Measurements from ENCODE around the gene RFTN1. TPM values are rescaled to one million over a fixed set of nuclear protein-coding genes. Genes with fewer than 3 reads are reported as not detected.

Gene RFTN1
- total and polyA plus RNA-seq, 9 of the 15 experiments (the other 6 are each of a cell fraction or from before 2014, with no cell fraction given), result 0.08 to 0.51 (median 0.11) TPM; not detected in 6

- Histone ChIP-seq H4K20me1 (replicated peaks; ENCODE audit: control insufficient read depth, insufficient read depth, low read length) (no peaks in the 10 kb centered on the region), H3K9me1 (ENCODE audit: control insufficient read depth, insufficient read depth, low read length) (no peaks in the 10 kb centered on the region), H3K36me3 (ENCODE audit: control insufficient read depth, insufficient read depth, low read length) (no peaks in the 10 kb centered on the region), H3K9me3 (replicated peaks; ENCODE audit: control insufficient read depth, insufficient read depth, low read depth, low read length) (no peaks in the 10 kb centered on the region), H3K4me2 (ENCODE audit: insufficient read depth, low read length) (no peak overlapping the region), H3K27ac (ENCODE audit: extremely low read depth, low read depth, low read length) (no peak overlapping the region), H3K27me3 (ENCODE audit: control insufficient read depth in 2 of 2, insufficient read depth in 2 of 2, low read length in 2 of 2) (peaks cover 12 to 30% of the 10 kb centered on the region in 2 experiments), H3K9ac (ENCODE audit: insufficient read depth in 1 of 2, low read depth in 2 of 2, low read length in 2 of 2) (no peak overlapping the region), H3K4me1 (replicated peaks in 1 of 2; ENCODE audit: control insufficient read depth in 2 of 2, insufficient read depth in 2 of 2, low read length in 2 of 2) (no peaks in the 10 kb centered on the region), H3K4me3 (no peak overlapping the region), H2AFZ (ENCODE audit: low read depth, low read length) (no peak overlapping the region), H3K79me2 (ENCODE audit: control insufficient read depth, insufficient read depth, low read length) (no peaks in the 10 kb centered on the region)
- no peak for DNase-seq (ENCODE audit: extremely low read depth in 1 of 4, low spot score in 3 of 4)
- intact Hi-C loops (cut with micrococcal nuclease), result no loop called here
- no TSS peak for BruUV-seq (replicated peaks)
- ATAC-seq, result no peak
- ChIA-PET CTCF (ENCODE audit: low intra/inter-chr PET ratio) (no interaction called here), POLR2A (interaction anchor here (0.9 kb wide), 1 partner anchor 9 kb away, joined by 3 read pairs; no protein-coding TSS in a partner anchor)
- no peak for FAIRE-seq
- TF ChIP-seq STAG1 (CRISPR knock-in tag; IDR thresholded peaks at IDR 0.05; ENCODE audit: borderline replicate concordance) (no peak), GABPB1 (CRISPR knock-in tag; IDR thresholded peaks at IDR 0.05) (no peak), SPI1 (IDR thresholded peaks at IDR 0.05; ENCODE audit: borderline replicate concordance, low read depth, low read length) (peak; percentile 3; the same call in 1 of the 2 replicates)
- in situ Hi-C loops (cut with MboI), result no loop called here
Measured at GRCh38 chr3:16522834-16523233, 9.3 kb upstream of the RFTN1 start.

DNA sequence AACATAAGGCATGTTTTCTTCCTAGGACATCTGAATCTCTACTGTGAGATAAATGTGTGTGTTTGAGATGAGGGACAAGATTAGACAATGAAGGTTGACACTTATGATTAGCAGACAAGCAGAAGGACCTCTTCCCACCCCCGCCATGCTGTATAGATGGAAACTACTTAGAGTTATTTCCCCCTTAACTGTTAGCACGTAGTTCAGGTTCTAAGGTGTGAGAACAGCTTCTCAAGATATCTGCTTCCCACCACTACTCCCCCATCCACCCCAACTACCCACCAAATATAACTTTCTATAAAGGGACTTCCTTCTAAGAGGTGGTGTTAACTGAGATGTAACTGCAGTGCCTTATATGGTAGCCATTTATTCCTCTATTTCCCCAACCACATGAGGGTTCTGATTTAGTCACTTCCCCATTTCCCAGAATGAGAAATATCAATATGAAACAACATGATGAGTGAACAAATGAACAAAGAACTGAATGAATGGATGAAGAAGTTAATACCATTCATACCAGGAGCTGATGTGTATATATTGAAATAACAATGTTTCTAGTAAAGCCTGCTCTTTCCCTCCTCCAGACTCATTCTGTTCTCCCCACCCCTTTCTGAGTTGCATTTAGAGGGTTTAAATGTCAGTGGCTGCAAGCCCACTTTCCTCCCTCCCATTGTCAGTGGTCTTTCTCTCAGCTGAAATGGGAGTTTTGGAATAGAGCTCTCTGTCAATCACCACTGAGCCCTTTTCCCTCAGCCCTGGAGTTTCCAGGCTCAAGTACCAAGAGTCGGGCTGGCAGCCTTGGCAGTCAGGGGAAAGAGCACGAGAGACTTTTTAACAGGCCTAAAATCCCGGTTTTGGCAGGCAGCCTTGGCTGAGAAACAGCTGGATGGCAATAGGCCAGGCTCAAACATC, 7.7 kb upstream of the RFTN1 start:
- Histone ChIP-seq H3K27me3 (ENCODE audit: control insufficient read depth in 2 of 2, insufficient read depth in 2 of 2, low read length in 2 of 2) (peaks cover 10 to 34% of the 10 kb centered on the region in 2 experiments), H3K36me3 (ENCODE audit: control insufficient read depth, insufficient read depth, low read length) (no peaks in the 10 kb centered on the region), H3K4me2 (ENCODE audit: insufficient read depth, low read length) (no peak overlapping the region), H2AFZ (ENCODE audit: low read depth, low read length) (no peak overlapping the region), H3K9ac (ENCODE audit: insufficient read depth in 1 of 2, low read depth in 2 of 2, low read length in 2 of 2) (no peak overlapping the region), H3K79me2 (ENCODE audit: control insufficient read depth, insufficient read depth, low read length) (no peaks in the 10 kb centered on the region), H4K20me1 (replicated peaks; ENCODE audit: control insufficient read depth, insufficient read depth, low read length) (no peaks in the 10 kb centered on the region), H3K4me3 (no peak overlapping the region), H3K4me1 (replicated peaks in 1 of 2; ENCODE audit: control insufficient read depth in 2 of 2, insufficient read depth in 2 of 2, low read length in 2 of 2) (no peaks in the 10 kb centered on the region), H3K9me3 (replicated peaks; ENCODE audit: control insufficient read depth, insufficient read depth, low read depth, low read length) (no peaks in the 10 kb centered on the region), H3K27ac (ENCODE audit: extremely low read depth, low read depth, low read length) (no peak overlapping the region), H3K9me1 (ENCODE audit: control insufficient read depth, insufficient read depth, low read length) (no peaks in the 10 kb centered on the region)
- no TSS peak for BruUV-seq (replicated peaks)
- intact Hi-C loops (cut with micrococcal nuclease), result no loop called here
- DNase-seq (ENCODE audit: extremely low read depth in 1 of 4, low spot score in 3 of 4), result no peak
- ChIA-PET CTCF (ENCODE audit: low intra/inter-chr PET ratio) (no interaction called here), POLR2A (interaction anchor here (0.6 to 0.9 kb wide), 2 partner anchors 37 to 48 kb away, joined by 3 to 8 read pairs; no protein-coding TSS in a partner anchor)
- ATAC-seq, result no peak
- FAIRE-seq, result no peak
- 0% methylated on average over 5 of the region's 5 CpGs for WGBS (ENCODE audit: insufficient coverage, low coverage, missing lambda C conversion rate)
- in situ Hi-C loops (cut with MboI), result no loop called here
- TF ChIP-seq MAFG (tag; conservative IDR thresholded peaks at IDR 0.05), result no peak
- no peak for TF ChIP-seq MECOM (CRISPR knock-in tag; IDR thresholded peaks at IDR 0.05)
- TF ChIP-seq BCOR (IDR thresholded peaks at IDR 0.05), result no peak
- no peak for TF ChIP-seq ETV6 (IDR thresholded peaks at IDR 0.05; ENCODE audit: borderline replicate concordance in 1 of 2, low read depth in 2 of 2, low read length in 1 of 2)
- no peak for TF ChIP-seq ETV6 (CRISPR knock-in tag; IDR thresholded peaks at IDR 0.05; ENCODE audit: borderline replicate concordance)
- no peak for TF ChIP-seq CHCHD3 (CRISPR knock-in tag; IDR thresholded peaks at IDR 0.05)
- no peak for TF ChIP-seq ZBED1 (IDR thresholded peaks at IDR 0.05)
- no peak for TF ChIP-seq KDM4B (IDR thresholded peaks at IDR 0.05; ENCODE audit: borderline replicate concordance in 2 of 2, low read depth in 1 of 2)
- no peak for TF ChIP-seq WHSC1 (IDR thresholded peaks at IDR 0.05; ENCODE audit: low read length)
- TF ChIP-seq ZNF778 (CRISPR knock-in tag; IDR thresholded peaks at IDR 0.05), result no peak
- TF ChIP-seq, protein P1, sequence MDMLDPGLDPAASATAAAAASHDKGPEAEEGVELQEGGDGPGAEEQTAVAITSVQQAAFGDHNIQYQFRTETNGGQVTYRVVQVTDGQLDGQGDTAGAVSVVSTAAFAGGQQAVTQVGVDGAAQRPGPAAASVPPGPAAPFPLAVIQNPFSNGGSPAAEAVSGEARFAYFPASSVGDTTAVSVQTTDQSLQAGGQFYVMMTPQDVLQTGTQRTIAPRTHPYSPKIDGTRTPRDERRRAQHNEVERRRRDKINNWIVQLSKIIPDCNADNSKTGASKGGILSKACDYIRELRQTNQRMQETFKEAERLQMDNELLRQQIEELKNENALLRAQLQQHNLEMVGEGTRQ (CRISPR knock-in tag; IDR thresholded peaks at IDR 0.05), result no peak
- no peak for TF ChIP-seq POLR2B (IDR thresholded peaks at IDR 0.05; ENCODE audit: low read depth, partially characterized antibody)
